Endothelial cell of umbilical vein (primary cell): ENCODE measurements around the gene OCLN.
"Not testable (repeated sequence)": the region's sequence is repeated elsewhere in the genome, so short reads cannot be mapped to it uniquely, and the experiment has no call there.

Experiments
- CTCF ChIP-seq, 2 donors: IDR thresholded peaks; 1 replicate in 1 of 2; 2 replicates in 1 of 2; pipeline ENCODE4 v1.5.1; 2011; ENCODE audit warnings: low read length in 2 of 2, mild to moderate bottlenecking in 2 of 2, moderate library complexity in 2 of 2, control low read depth in 1 of 2, inconsistent platforms in 1 of 2, low read depth in 1 of 2; ENCODE audit not compliant: insufficient read depth in 1 of 2; ENCODE audit errors: extremely low read depth in 1 of 2
- MAX ChIP-seq: IDR thresholded peaks from 2 replicates; pipeline ENCODE4 v1.6.1; 2011; ENCODE audit not compliant: insufficient read depth, insufficient read length
- POLR2A ChIP-seq: IDR thresholded peaks from 2 replicates; pipeline ENCODE4 v1.6.1; 2012; ENCODE audit warnings: low read depth, mild to moderate bottlenecking, control low read depth, low read length

GRCh38 chr5:69542838-69543618 lies 50.4 kb downstream of the OCLN start:
- not testable (repeated sequence) for TF ChIP-seq CTCF (IDR thresholded peaks at IDR 0.05; ENCODE audit: extremely low read depth in 1 of 2, insufficient read depth in 1 of 2, low read depth in 1 of 2, low read length in 2 of 2); MAX; POLR2A
